GM23338 (cell line): ENCODE results near the gene GPR18. TPM values are rescaled to one million over a fixed set of nuclear protein-coding genes. Genes with fewer than 3 reads are reported as not detected.

ENCODE experiments used
- ATAC-seq: fragments of 200-7000 bp; cut with Tn5 transposase; 3 replicates; pipeline ENCODE4 v1.9.1; 2020
- DNase-seq: peaks from one replicate; pipeline ENCODE4 v3.0.0-alpha.2; 2015; ENCODE audit warnings: low spot score
- H2AFZ ChIP-seq: fragments of 200-600 bp; sonication (generic); 2 replicates; pipeline ENCODE4 v1.8.0; 2016; ENCODE audit warnings: antibody characterized with exemption, mild to moderate bottlenecking, moderate library complexity
- H3F3A ChIP-seq: fragments of 200-600 bp; sonication (generic); replicated peaks from 2 replicates; pipeline ENCODE4 v1.8.0; 2017; ENCODE audit warnings: antibody characterized with exemption, mixed run types, low read depth
- H3K27ac ChIP-seq: fragments of 200-600 bp; sonication (generic); 2 replicates; pipeline ENCODE4 v1.6.1; 2016; ENCODE audit warnings: low read depth
- H3K27me3 ChIP-seq: fragments of 200-600 bp; sonication (generic); 2 replicates; pipeline ENCODE4 v1.8.0; 2016; ENCODE audit warnings: mild to moderate bottlenecking, mixed run types, moderate library complexity; ENCODE audit not compliant: insufficient read depth
- H3K36me3 ChIP-seq: fragments of 200-600 bp; sonication (generic); 2 replicates; pipeline ENCODE4 v1.8.0; 2016; ENCODE audit warnings: mild to moderate bottlenecking; ENCODE audit not compliant: insufficient read depth
- H3K4me1 ChIP-seq: fragments of 200-600 bp; sonication (generic); 2 replicates; pipeline ENCODE4 v1.8.0; 2016; ENCODE audit warnings: mild to moderate bottlenecking, moderate library complexity; ENCODE audit not compliant: insufficient read depth
- H3K4me2 ChIP-seq: fragments of 200-600 bp; sonication (generic); 2 replicates; pipeline ENCODE4 v1.7.1; 2017; ENCODE audit warnings: mixed run types
- H3K4me3 ChIP-seq: fragments of 200-600 bp; sonication (generic); 2 replicates; pipeline ENCODE4 v1.6.1; 2016; ENCODE audit warnings: mixed run types
- H3K79me2 ChIP-seq: fragments of 200-600 bp; sonication (generic); replicated peaks from 2 replicates; pipeline ENCODE4 v1.8.0; 2017; ENCODE audit warnings: mild to moderate bottlenecking; ENCODE audit not compliant: insufficient read depth
- H3K9me2 ChIP-seq: fragments of 200-600 bp; sonication (generic); 2 replicates; pipeline ENCODE4 v1.8.0; 2017; ENCODE audit not compliant: insufficient read depth
- H4K20me1 ChIP-seq: fragments of 200-600 bp; sonication (generic); replicated peaks from 2 replicates; pipeline ENCODE4 v1.8.0; 2017; ENCODE audit warnings: mild to moderate bottlenecking; ENCODE audit not compliant: insufficient read depth
- H3K27ac Mint-ChIP-seq: 2 replicates; pipeline ENCODE4 v1.8.0; 2020; ENCODE audit warnings: inconsistent platforms, mild to moderate bottlenecking, moderate library complexity, mixed read lengths
- H3K27me3 Mint-ChIP-seq: 3 replicates; pipeline ENCODE4 v1.8.0; 2022; ENCODE audit warnings: low read depth, mild to moderate bottlenecking, moderate library complexity, mixed read lengths, inconsistent platforms; ENCODE audit not compliant: insufficient read depth, poor library complexity
- H3K36me3 Mint-ChIP-seq: 3 replicates; pipeline ENCODE4 v1.8.0; 2021; ENCODE audit warnings: low read depth, mild to moderate bottlenecking, inconsistent platforms, moderate library complexity, mixed read lengths
- H3K4me1 Mint-ChIP-seq: 3 replicates; pipeline ENCODE4 v1.8.0; 2020; ENCODE audit warnings: mild to moderate bottlenecking, inconsistent platforms, mixed read lengths
- H3K4me3 Mint-ChIP-seq: 3 replicates; pipeline ENCODE4 v1.8.0; 2021; ENCODE audit warnings: moderate library complexity, mild to moderate bottlenecking, inconsistent platforms, mixed read lengths
- H3K9me3 Mint-ChIP-seq: 3 replicates; pipeline ENCODE4 v1.8.0; 2020; ENCODE audit warnings: moderate library complexity, mild to moderate bottlenecking, inconsistent platforms, mixed read lengths
- CREB1 ChIP-seq: fragments of 250-450 bp; sonication (Bioruptor Pico); IDR thresholded peaks from 2 replicates; pipeline ENCODE4 v1.5.0; 2020; ENCODE audit warnings: low read depth, mild to moderate bottlenecking, moderate library complexity
- CTCF ChIP-seq, 2 experiments: fragments of 200-600 bp in 1 of 2; sonication (generic) in 1 of 2; conservative IDR thresholded peaks; 2 replicates each; pipeline versions ENCODE4 v1.5.1 to v1.6.1; 2016 to 2017; ENCODE audit warnings: antibody characterized with exemption in 2 of 2, low read depth in 2 of 2, mild to moderate bottlenecking in 2 of 2, moderate library complexity in 1 of 2
- ETS1 ChIP-seq: IDR thresholded peaks from 2 replicates; pipeline ENCODE4 v1.6.1; 2016; ENCODE audit warnings: antibody characterized with exemption
- EZH2 ChIP-seq: fragments of 200-600 bp; sonication (generic); IDR thresholded peaks from one replicate; pipeline ENCODE4 v1.8.0; 2017; ENCODE audit warnings: antibody characterized with exemption, mild to moderate bottlenecking, low read depth; ENCODE audit not compliant: unreplicated experiment
- EZH2phosphoT487 ChIP-seq: fragments of 200-600 bp; sonication (generic); IDR thresholded peaks from one replicate; pipeline ENCODE4 v1.8.1; 2018; ENCODE audit warnings: antibody characterized with exemption; ENCODE audit not compliant: unreplicated experiment
- JUNB ChIP-seq: IDR thresholded peaks from one replicate; pipeline ENCODE4 v1.6.1; 2016; ENCODE audit warnings: antibody characterized with exemption; ENCODE audit not compliant: unreplicated experiment
- NANOG ChIP-seq: IDR thresholded peaks from 2 replicates; pipeline ENCODE4 v1.6.1; 2016; ENCODE audit warnings: antibody characterized with exemption, borderline replicate concordance
- POLR2AphosphoS5 ChIP-seq: IDR thresholded peaks from 2 replicates; pipeline ENCODE4 v1.6.1; 2016; ENCODE audit warnings: antibody characterized with exemption, low read depth
- REST ChIP-seq: IDR thresholded peaks from one replicate; pipeline ENCODE4 v1.6.1; 2018; ENCODE audit warnings: antibody characterized with exemption; ENCODE audit not compliant: unreplicated experiment
- STAT1 ChIP-seq: IDR thresholded peaks from one replicate; pipeline ENCODE4 v1.6.1; 2016; ENCODE audit warnings: antibody characterized with exemption; ENCODE audit not compliant: unreplicated experiment
- ZNF114 ChIP-seq: fragments of 250-450 bp; sonication (Bioruptor Pico); IDR thresholded peaks from 2 replicates; pipeline ENCODE4 v1.5.0; 2020; ENCODE audit warnings: mild to moderate bottlenecking, moderate library complexity
- ZNF331 ChIP-seq: fragments of 250-450 bp; sonication (Bioruptor Pico); IDR thresholded peaks from 2 replicates; pipeline ENCODE4 v1.5.0; 2020; ENCODE audit warnings: low read depth, mild to moderate bottlenecking, moderate library complexity
- polyA plus RNA-seq: library from polyadenylated mRNA; unstranded; fragments of >200 nt; fragmentation: Nextera tagmentation; extraction: Ambion mirVana; gene quantifications from 2 replicates; pipeline ENCODE4 v1.2.1, GENCODE V29; 2016
- total RNA-seq: library from RNA; depleted of rRNA; stranded (reverse); fragments of >200 nt; shearing (Covaris generic); gene quantifications from 2 replicates; pipeline ENCODE4 v1.2.3, GENCODE V29; 2014

GPR18 gene
- total and polyA plus RNA-seq, 2 experiments from 2014 or later, result 2.6 TPM; not detected in 1

- TF ChIP-seq REST, result no peak
These were observed 767 bp upstream of the GPR18 start (continued) for GRCh38 chr13:99258946-99259345.

- Histone ChIP-seq H3K79me2 (0 out of 2 replicates have a peak, but pooled peaks cover 12% of the 10 kb centered on the region), H3F3A (no peaks in the 10 kb centered on the region), H2AFZ (no peak overlapping the region), H3K4me3 (no peak overlapping the region), H4K20me1 (no peaks in the 10 kb centered on the region), H3K27ac (no peak overlapping the region), H3K36me3 (no peaks in the 10 kb centered on the region), H3K4me2 (no peak overlapping the region), H3K9me2 (no peaks in the 10 kb centered on the region), H3K4me1 (no peaks in the 10 kb centered on the region), H3K27me3 (no peaks in the 10 kb centered on the region)
- no peaks in the 10 kb centered on the region for H3K27me3 Mint-ChIP-seq
- H3K4me3 Mint-ChIP-seq, result no peak overlapping the region
- H3K27ac Mint-ChIP-seq, result no peak overlapping the region
- DNase-seq (no peak), ATAC-seq (no peak)
- H3K36me3 Mint-ChIP-seq, result peaks cover 7% of the 10 kb centered on the region; the same call in 2 of the 3 replicates
- peaks cover 13% of the 10 kb centered on the region for H3K4me1 Mint-ChIP-seq
- no peaks in the 10 kb centered on the region for H3K9me3 Mint-ChIP-seq
- TF ChIP-seq NANOG (no peak), EZH2phosphoT487 (no peak), STAT1 (no peak), REST (no peak), CTCF (conservative IDR thresholded peaks at IDR 0.05; ENCODE audit: low read depth in 2 of 2) (no peak), ETS1 (no peak), JUNB (no peak), ZNF114 (CRISPR knock-in tag) (no peak), EZH2 (no peak), ZNF331 (CRISPR knock-in tag) (no peak), POLR2AphosphoS5 (no peak), CREB1 (no peak)
These were observed 888 bp downstream of the GPR18 start for GRCh38 chr13:99257291-99257690.
